ENCODE results near the gene ARL8B.

GRCh38 chr3:5160321-5160720 lies 38.2 kb downstream of the ARL8B start:
- TF ChIP-seq CTCF (IDR thresholded peaks at IDR 0.05; ENCODE audit: low read depth, low read length, missing input control) (no peak), TAF1 (conservative IDR thresholded peaks at IDR 0.05) (no peak), YY1 (IDR thresholded peaks at IDR 0.05) (no peak), RAD21 (IDR thresholded peaks at IDR 0.05) (no peak), REST (IDR thresholded peaks at IDR 0.05) (no peak)

Data from liver (tissue), 3 donors.